B cell (primary cell): ENCODE measurements around the gene EFR3B. TPM values are rescaled to one million over a fixed set of nuclear protein-coding genes. Genes with fewer than 3 reads are reported as not detected.

Experiments used
- ATAC-seq: fragments of 200-7000 bp; cut with Tn5 transposase; one replicate; pipeline ENCODE4 v1.10.0; 2021; ENCODE audit warnings: low read depth, mild to moderate bottlenecking, moderate number of reproducible peaks, moderate library complexity
- CTCF ChIA-PET: fragments of 350-600 bp; sonication (Branson Sonifier 250); formaldehyde crosslinking; loops from one replicate; lab custom pipeline; 2021; ENCODE audit warnings: antibody characterized with exemption, inconsistent platforms; lab: Charles Lee
- POLR2A ChIA-PET: fragments of 350-600 bp; sonication (Branson Sonifier 250); formaldehyde crosslinking; loops from one replicate; lab custom pipeline; 2021; ENCODE audit warnings: antibody characterized with exemption; lab: Charles Lee
- DNase-seq: peaks from one replicate; pipeline ENCODE4 v3.0.0; 2013
- H2AFZ ChIP-seq: 2 replicates; pipeline ENCODE4 v1.6.1; 2012; ENCODE audit warnings: mild to moderate bottlenecking, low read depth, low read length; ENCODE audit not compliant: insufficient read depth, poor library complexity, severe bottlenecking
- H3K27ac ChIP-seq, 2 donors: 1 replicate in 1 of 2; 2 replicates in 1 of 2; pipeline ENCODE4 v1.5.1; 2012 to 2013; ENCODE audit warnings: low read length in 2 of 2, mild to moderate bottlenecking in 2 of 2, moderate library complexity in 1 of 2
- H3K27me3 ChIP-seq, 4 experiments: fragments of 200-600 bp in 1 of 4; sonication (generic) in 1 of 4; replicated peaks in 1 of 4; 1 replicate in 2 of 4; 2 replicates in 2 of 4; pipeline versions ENCODE4 v1.6.1 to v1.7.0; 2013 to 2016; ENCODE audit warnings: low read length in 3 of 4, mild to moderate bottlenecking in 2 of 4, mixed read lengths in 1 of 4, moderate library complexity in 1 of 4; ENCODE audit not compliant: insufficient read depth in 4 of 4, control insufficient read depth in 3 of 4; ENCODE audit errors: control extremely low read depth in 1 of 4
- H3K36me3 ChIP-seq, 2 experiments: replicated peaks in 1 of 2; 1 replicate in 1 of 2; 2 replicates in 1 of 2; pipeline versions ENCODE4 v1.6.1 to v1.7.1; 2013; ENCODE audit warnings: low read length in 1 of 2; ENCODE audit not compliant: insufficient read depth in 2 of 2, control insufficient read depth in 1 of 2; ENCODE audit errors: control extremely low read depth in 1 of 2, extremely low read depth in 1 of 2
- H3K4me1 ChIP-seq, 2 donors: fragments of 200-600 bp in 1 of 2; sonication (generic) in 1 of 2; 1 replicate in 1 of 2; 2 replicates in 1 of 2; pipeline versions ENCODE4 v1.5.1 to v1.6.1; 2013 to 2017; ENCODE audit warnings: low read length in 2 of 2; ENCODE audit not compliant: control insufficient read depth in 2 of 2, insufficient read depth in 2 of 2
- H3K4me2 ChIP-seq: replicated peaks from 2 replicates; pipeline ENCODE3; 2012; ENCODE audit warnings: mild to moderate bottlenecking, low read depth, low read length; ENCODE audit not compliant: poor library complexity, severe bottlenecking
- H3K4me3 ChIP-seq, 5 experiments: fragments of 200-600 bp in 1 of 5; sonication (generic) in 1 of 5; 1 replicate in 3 of 5; 2 replicates in 2 of 5; pipeline versions ENCODE4 v1.5.1 to v1.7.0; 2011 to 2016; ENCODE audit warnings: low read length in 4 of 5, mild to moderate bottlenecking in 4 of 5, low read depth in 2 of 5, control low read depth in 1 of 5, moderate library complexity in 1 of 5; ENCODE audit not compliant: insufficient read depth in 1 of 5; ENCODE audit errors: control extremely low read depth in 1 of 5, extremely low read depth in 1 of 5
- H3K79me2 ChIP-seq: fragments of 200-600 bp; sonication (generic); one replicate; pipeline ENCODE4 v1.6.0; 2016; ENCODE audit warnings: low read length; ENCODE audit not compliant: control insufficient read depth, insufficient read depth
- H3K9ac ChIP-seq: fragments of 200-600 bp; sonication (generic); 2 replicates; pipeline ENCODE4 v1.6.1; 2017; ENCODE audit warnings: mild to moderate bottlenecking, low read length, moderate library complexity
- H3K9me3 ChIP-seq, 3 donors: one replicate each; pipeline versions ENCODE4 v1.6.1 to v1.7.1; 2013; ENCODE audit warnings: low read length in 2 of 3; ENCODE audit not compliant: control insufficient read depth in 2 of 3, insufficient read depth in 1 of 3; ENCODE audit errors: control extremely low read depth in 1 of 3
- H4K20me1 ChIP-seq: 2 replicates; pipeline ENCODE4 v1.6.0; 2012; ENCODE audit warnings: mild to moderate bottlenecking, low read length; ENCODE audit not compliant: insufficient read depth, control insufficient read depth, poor library complexity, severe bottlenecking
- H3K27ac Mint-ChIP-seq: one replicate; pipeline ENCODE4 v1.8.0; 2021; ENCODE audit warnings: mixed read lengths
- H3K27me3 Mint-ChIP-seq: one replicate; pipeline ENCODE4 v1.8.0; 2021; ENCODE audit warnings: mixed read lengths
- H3K4me1 Mint-ChIP-seq: one replicate; pipeline ENCODE4 v1.8.0; 2021; ENCODE audit warnings: mixed read lengths
- H3K4me3 Mint-ChIP-seq: one replicate; pipeline ENCODE4 v1.8.0; 2021; ENCODE audit warnings: mixed read lengths
- H3K9me3 Mint-ChIP-seq: one replicate; pipeline ENCODE4 v1.8.0; 2022; ENCODE audit warnings: mixed read lengths; ENCODE audit not compliant: insufficient read depth
- EZH2 ChIP-seq: IDR thresholded peaks from 2 replicates; pipeline ENCODE4 v1.6.1; 2012; ENCODE audit warnings: borderline replicate concordance, low read depth, mild to moderate bottlenecking, moderate library complexity, low read length; ENCODE audit not compliant: insufficient read depth, poor library complexity, severe bottlenecking
- WGBS: methylation state at CpG from one replicate; pipeline ENCODE4 v1.1.5; 2013; ENCODE audit warnings: missing lambda C conversion rate; ENCODE audit not compliant: insufficient coverage; 5-methylcytosine and 5-hydroxymethylcytosine counted together
- intact Hi-C: fragments of 100-400 bp; cut with micrococcal nuclease; formaldehyde crosslinking; loops from one replicate; pipeline ENCODE4 v1.10.0; 2022
- polyA plus RNA-seq: library from polyadenylated mRNA; depleted of rRNA; stranded (reverse); fragments of >200 nt; gene quantifications from 2 replicates; pipeline ENCODE4 v1.2.3, GENCODE V29; 2012
- total RNA-seq, 2 donors: library from RNA; stranded (reverse); fragments of 120-200 nt in 1 of 2; gene quantifications; 1 replicate in 1 of 2; 2 replicates in 1 of 2; pipeline versions ENCODE4 v1.2.3 to v1.2.4, GENCODE V29; 2013 to 2022
- TF ChIP-seq, protein P1 (sequence below): fragments of 200-600 bp; IDR thresholded peaks from one replicate; pipeline ENCODE4 v1.8.0; 2022; ENCODE audit warnings: antibody characterized with exemption, mild to moderate bottlenecking

EFR3B gene
- total and polyA plus RNA-seq, 2 donors (not counting 1 experiment from before 2014, with no cell fraction given): 0.15 TPM; not detected in 1

DNA sequence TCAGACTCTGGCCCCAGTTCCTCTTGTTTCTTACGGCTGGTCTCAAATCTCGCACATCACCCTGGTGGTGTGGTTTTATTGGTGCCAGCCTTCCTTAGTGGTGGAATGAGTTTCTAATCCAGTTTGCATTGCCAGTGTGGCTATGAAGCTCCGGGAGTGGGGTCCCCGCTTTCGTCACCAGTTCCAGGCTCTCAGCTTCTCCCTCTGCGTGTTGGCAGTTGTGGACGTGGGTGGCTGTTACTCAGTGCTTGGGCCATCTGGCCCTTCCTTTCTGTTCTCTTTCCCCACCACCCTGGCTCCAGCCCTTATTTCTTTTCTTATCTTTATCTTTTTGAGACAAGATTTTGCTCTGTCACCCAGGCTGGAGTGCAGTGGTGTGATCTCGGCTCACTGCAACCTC lies 30.1 kb downstream of the EFR3B start:
- Mint-ChIP-seq H3K9me3 (peaks cover 2% of the 10 kb centered on the region), H3K27ac (no peak overlapping the region), H3K4me3 (no peak overlapping the region), H3K4me1 (peaks cover 9% of the 10 kb centered on the region), H3K27me3 (peaks cover 6% of the 10 kb centered on the region)
- H3K79me2 ChIP-seq: no peaks in the 10 kb centered on the region
- CTCF ChIA-PET: interaction anchor here (1.0 kb wide), 1 partner anchor 57 kb away, joined by 4 read pairs; no protein-coding TSS in a partner anchor
- no peak overlapping the region for H3K4me2 ChIP-seq
- POLR2A ChIA-PET: no interaction called here
- H3K4me3 ChIP-seq: no peak overlapping the region
- DNase-seq (no peak), ATAC-seq (no peak)
- H3K27ac ChIP-seq: no peak overlapping the region
- 94% methylated on average over 3 of the region's 8 CpGs for WGBS
- no peaks in the 10 kb centered on the region for H3K36me3 ChIP-seq
- TF ChIP-seq, protein P1, sequence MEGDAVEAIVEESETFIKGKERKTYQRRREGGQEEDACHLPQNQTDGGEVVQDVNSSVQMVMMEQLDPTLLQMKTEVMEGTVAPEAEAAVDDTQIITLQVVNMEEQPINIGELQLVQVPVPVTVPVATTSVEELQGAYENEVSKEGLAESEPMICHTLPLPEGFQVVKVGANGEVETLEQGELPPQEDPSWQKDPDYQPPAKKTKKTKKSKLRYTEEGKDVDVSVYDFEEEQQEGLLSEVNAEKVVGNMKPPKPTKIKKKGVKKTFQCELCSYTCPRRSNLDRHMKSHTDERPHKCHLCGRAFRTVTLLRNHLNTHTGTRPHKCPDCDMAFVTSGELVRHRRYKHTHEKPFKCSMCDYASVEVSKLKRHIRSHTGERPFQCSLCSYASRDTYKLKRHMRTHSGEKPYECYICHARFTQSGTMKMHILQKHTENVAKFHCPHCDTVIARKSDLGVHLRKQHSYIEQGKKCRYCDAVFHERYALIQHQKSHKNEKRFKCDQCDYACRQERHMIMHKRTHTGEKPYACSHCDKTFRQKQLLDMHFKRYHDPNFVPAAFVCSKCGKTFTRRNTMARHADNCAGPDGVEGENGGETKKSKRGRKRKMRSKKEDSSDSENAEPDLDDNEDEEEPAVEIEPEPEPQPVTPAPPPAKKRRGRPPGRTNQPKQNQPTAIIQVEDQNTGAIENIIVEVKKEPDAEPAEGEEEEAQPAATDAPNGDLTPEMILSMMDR: no peak
- no peak for TF ChIP-seq EZH2
- H3K9me3 ChIP-seq: no peaks in the 10 kb centered on the region
- H3K27me3 ChIP-seq: no peaks in the 10 kb centered on the region
- intact Hi-C loops: no loop called here
- H2AFZ ChIP-seq: no peak overlapping the region
- no peaks in the 10 kb centered on the region for H4K20me1 ChIP-seq
- H3K9ac ChIP-seq: no peak overlapping the region
- H3K4me1 ChIP-seq: no peaks in the 10 kb centered on the region

DNA sequence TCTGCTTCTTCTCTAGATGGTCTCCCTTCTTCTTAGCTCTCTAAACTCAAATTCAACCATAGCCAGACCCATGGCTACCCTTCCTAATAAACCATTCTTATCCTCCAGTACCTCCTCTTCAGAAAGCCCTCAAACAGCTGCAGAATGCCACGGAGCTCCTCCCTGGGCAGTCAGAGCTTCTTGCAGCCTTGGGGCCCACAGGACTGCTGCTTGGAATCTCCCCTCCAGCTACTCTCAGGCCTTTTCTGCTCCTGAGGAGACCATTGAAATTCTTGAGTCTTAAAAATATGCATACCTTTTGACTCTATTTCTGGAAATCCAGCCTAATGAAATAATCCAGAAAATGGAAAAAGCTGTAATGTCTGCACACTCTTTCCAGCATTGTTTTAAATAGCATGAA lies 30.7 kb downstream of the EFR3B start:
- ATAC-seq: no peak
- Histone ChIP-seq H3K36me3 (no peaks in the 10 kb centered on the region), H3K27me3 (no peaks in the 10 kb centered on the region), H3K4me2 (no peak overlapping the region), H4K20me1 (no peaks in the 10 kb centered on the region), H3K4me3 (no peak overlapping the region), H3K79me2 (no peaks in the 10 kb centered on the region), H3K4me1 (no peaks in the 10 kb centered on the region), H3K9me3 (no peaks in the 10 kb centered on the region), H2AFZ (no peak overlapping the region), H3K9ac (no peak overlapping the region), H3K27ac (no peak overlapping the region)
- intact Hi-C loops: no loop called here
- Mint-ChIP-seq H3K4me3 (no peak overlapping the region), H3K27me3 (peaks cover 6% of the 10 kb centered on the region), H3K9me3 (no peaks in the 10 kb centered on the region), H3K4me1 (peaks cover 10% of the 10 kb centered on the region), H3K27ac (no peak overlapping the region)
- DNase-seq: no peak
- 80% methylated on average over 1 of the region's 1 CpG for WGBS
- no peak for TF ChIP-seq EZH2
- TF ChIP-seq, protein P1: no peak
- CTCF ChIA-PET: interaction anchor here (1.0 to 2.0 kb wide), 2 partner anchors 9 to 56 kb away, joined by 4 read pairs; no protein-coding TSS in a partner anchor
- POLR2A ChIA-PET: no interaction called here
